NCI-H526 treated with DMSO at 0.1 percent for 48 hours (cell line): ENCODE results near the gene ATCAY.

Experiments used
- DNase-seq: peaks from one replicate; lab custom pipeline; 2025; lab: John Stamatoyannopoulos, UW

ATCAY gene

GRCh38 chr19:3880471-3881271 is at the start of gene ATCAY:
Gene ATCAY (plus strand): TSS chr19:3880685. CDS start chr19:3885768, 5,083 bp downstream.
- DNase-seq = peak; percentile 51

- DNase-seq = no peak
Measured at GRCh38 chr19:3831601-3832000, 48.9 kb upstream of the ATCAY start.

GRCh38 chr19:3832001-3832400 is 48.5 kb upstream of the ATCAY start:
- no peak for DNase-seq

GRCh38 chr19:3833578-3834348 is 46.7 kb upstream of the ATCAY start:
- DNase-seq = no peak

GRCh38 chr19:3834349-3835054 is 46.0 kb upstream of the ATCAY start:
- no peak for DNase-seq

GRCh38 chr19:3835055-3835435 is 45.4 kb upstream of the ATCAY start:
- no peak for DNase-seq

- DNase-seq = no peak
Measured at GRCh38 chr19:3836887-3837286, 43.6 kb upstream of the ATCAY start.

GRCh38 chr19:3837332-3837731 is 43.2 kb upstream of the ATCAY start:
- DNase-seq = no peak

GRCh38 chr19:3837922-3838321 is 42.6 kb upstream of the ATCAY start:
- DNase-seq = no peak

- no peak for DNase-seq
Measured at GRCh38 chr19:3838661-3839060, 41.8 kb upstream of the ATCAY start.

- no peak for DNase-seq
Measured at GRCh38 chr19:3839941-3840340, 40.5 kb upstream of the ATCAY start.

- DNase-seq = no peak
Measured at GRCh38 chr19:3840804-3841203, 39.7 kb upstream of the ATCAY start.

- no peak for DNase-seq
Measured at GRCh38 chr19:3842948-3843347, 37.5 kb upstream of the ATCAY start.

- no peak for DNase-seq
Measured at GRCh38 chr19:3844596-3844995, 35.9 kb upstream of the ATCAY start.

GRCh38 chr19:3849092-3849491 is 31.4 kb upstream of the ATCAY start:
- DNase-seq = no peak

- no peak for DNase-seq
Measured at GRCh38 chr19:3849787-3850186, 30.7 kb upstream of the ATCAY start.

GRCh38 chr19:3850320-3850972 is 30.0 kb upstream of the ATCAY start:
- DNase-seq = no peak

GRCh38 chr19:3851254-3852176 is 29.0 kb upstream of the ATCAY start:
- no peak for DNase-seq

GRCh38 chr19:3852177-3852511 is 28.3 kb upstream of the ATCAY start:
- DNase-seq = no peak

GRCh38 chr19:3852614-3853254 is 27.8 kb upstream of the ATCAY start:
- DNase-seq = no peak

- no peak for DNase-seq
Measured at GRCh38 chr19:3855320-3855719, 25.2 kb upstream of the ATCAY start.
